Stomach (tissue), 9 donors: Measurements from ENCODE around the gene ETV1. TPM values are rescaled to one million over a fixed set of nuclear protein-coding genes. Genes with fewer than 3 reads are reported as not detected.

Experiments
- DNase-seq, 2 donors: peaks; one replicate each; pipeline versions ENCODE4 v3.0.0 to v3.0.0-alpha.2; 2013 to 2019
- H3K27ac ChIP-seq, 5 donors: fragments of 200-600 bp in 4 of 5; sonication (generic) in 4 of 5; one replicate each; pipeline ENCODE4 v1.5.1; 2013 to 2019; ENCODE audit warnings: mild to moderate bottlenecking in 1 of 5, moderate library complexity in 1 of 5
- H3K27me3 ChIP-seq, 3 donors: fragments of 200-600 bp; sonication (generic); one replicate each; pipeline ENCODE4 v1.5.1; 2017 to 2019; ENCODE audit warnings: mixed run types in 1 of 3
- H3K36me3 ChIP-seq, 4 donors: fragments of 200-600 bp; sonication (generic); 1 replicate in 3 of 4; 2 replicates in 1 of 4; pipeline ENCODE4 v1.5.1; 2016 to 2019
- H3K4me1 ChIP-seq, 4 donors: fragments of 200-600 bp; sonication (generic); one replicate each; pipeline ENCODE4 v1.5.1; 2016 to 2019
- H3K4me3 ChIP-seq, 4 donors: fragments of 200-600 bp; sonication (generic) in 3 of 4; one replicate each; pipeline ENCODE4 v1.5.1; 2016 to 2019; ENCODE audit warnings: mild to moderate bottlenecking in 1 of 4
- H3K9me3 ChIP-seq, 4 donors: fragments of 200-600 bp; sonication (generic); one replicate each; pipeline ENCODE4 v1.5.1; 2016 to 2019
- EP300 ChIP-seq: sonication (generic); formaldehyde crosslinking; IDR thresholded peaks from one replicate; pipeline ENCODE4 v1.6.1; 2017; ENCODE audit warnings: antibody characterized with exemption
- POLR2A ChIP-seq, 4 donors: fragments of 450-650 bp; IDR thresholded peaks; one replicate each; pipeline ENCODE4 v1.6.1; 2016; ENCODE audit warnings: antibody characterized with exemption in 4 of 4, control low read depth in 2 of 4, mild to moderate bottlenecking in 1 of 4, moderate library complexity in 1 of 4
- POLR2AphosphoS5 ChIP-seq, 3 donors: sonication (generic); formaldehyde crosslinking; IDR thresholded peaks; one replicate each; pipeline ENCODE4 v1.6.1; 2016; ENCODE audit warnings: antibody characterized with exemption in 3 of 3
- WGBS, 5 donors: extraction: QIAGEN DNeasy Blood & Tissue Kit in 3 of 5; methylation state at CpG; one replicate each; pipeline versions ENCODE4 v1.1.5 to v1.1.7; 2013 to 2018; 5-methylcytosine and 5-hydroxymethylcytosine counted together
- intact Hi-C: fragments of 100-400 bp; cut with DNase I; formaldehyde crosslinking; loops from one replicate; pipeline ENCODE4 v1.15.1; 2023; ENCODE audit warnings: low total_unique reads
- polyA plus RNA-seq, 3 donors: library from polyadenylated mRNA; stranded (reverse); fragments of 200-250 nt; gene quantifications; one replicate each; pipeline ENCODE4 v1.2.3, GENCODE V29; 2013
- total RNA-seq, 5 donors: library from RNA; depleted of rRNA; stranded (reverse); fragments of >200 nt; gene quantifications; one replicate each; pipeline versions ENCODE4 v1.1.0 to v1.2.3, GENCODE V29; 2014 to 2016
- TF ChIP-seq, protein P1 (sequence below), 7 experiments: fragments of 450-650 bp in 4 of 7; fragments of 200-600 bp in 3 of 7; sonication (generic) in 3 of 7; IDR thresholded peaks; one replicate each; pipeline ENCODE4 v1.5.1; 2016 to 2019; ENCODE audit warnings: antibody characterized with exemption in 7 of 7, control low read depth in 2 of 7, mild to moderate bottlenecking in 1 of 7
- donor health status: healthy with polysubstance abuse.
- donor health status: Bipolar disorder and iron deficiency.
- donor health status: healthy.

ETV1 gene
- total and polyA plus RNA-seq, 8 donors: 0.29 to 17.6 (median 1.3) TPM

DNA sequence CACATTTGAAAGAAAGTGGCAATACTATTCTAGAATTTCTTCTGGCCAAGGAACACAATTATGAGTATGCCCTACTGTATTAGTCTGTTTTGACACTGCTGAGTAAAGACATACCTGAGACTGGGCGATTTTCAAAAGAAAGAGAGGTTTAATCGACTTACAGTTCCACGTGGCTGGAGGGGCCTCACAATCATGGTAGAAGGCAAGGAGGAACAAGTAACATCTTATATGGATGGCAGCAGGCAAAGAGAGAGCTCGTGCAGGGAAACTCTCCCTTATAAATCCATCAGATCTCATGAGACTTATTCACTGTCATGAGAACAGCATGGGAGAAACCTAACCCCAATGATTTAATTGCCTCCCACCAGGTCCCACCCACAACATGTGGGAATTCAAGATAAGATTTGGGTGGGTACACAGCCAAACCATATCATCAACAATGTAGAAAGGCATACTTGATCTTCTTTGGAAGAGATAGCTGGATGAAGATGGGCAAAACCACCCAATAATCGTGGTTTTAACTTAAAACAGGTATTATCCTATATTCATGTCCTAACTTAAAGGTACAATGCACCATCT, 113.9 kb downstream of the ETV1 start:
- H3K9me3 ChIP-seq: no peaks in the 10 kb centered on the region
- no peaks in the 10 kb centered on the region for H3K27me3 ChIP-seq
- intact Hi-C loops: no loop called here
- no peak for DNase-seq
- H3K4me3 ChIP-seq: no peak overlapping the region
- WGBS, 5 donors: 77 to 87% (median 85%) methylated on average over 5 of the region's 5 CpGs
- TF ChIP-seq, protein P1, sequence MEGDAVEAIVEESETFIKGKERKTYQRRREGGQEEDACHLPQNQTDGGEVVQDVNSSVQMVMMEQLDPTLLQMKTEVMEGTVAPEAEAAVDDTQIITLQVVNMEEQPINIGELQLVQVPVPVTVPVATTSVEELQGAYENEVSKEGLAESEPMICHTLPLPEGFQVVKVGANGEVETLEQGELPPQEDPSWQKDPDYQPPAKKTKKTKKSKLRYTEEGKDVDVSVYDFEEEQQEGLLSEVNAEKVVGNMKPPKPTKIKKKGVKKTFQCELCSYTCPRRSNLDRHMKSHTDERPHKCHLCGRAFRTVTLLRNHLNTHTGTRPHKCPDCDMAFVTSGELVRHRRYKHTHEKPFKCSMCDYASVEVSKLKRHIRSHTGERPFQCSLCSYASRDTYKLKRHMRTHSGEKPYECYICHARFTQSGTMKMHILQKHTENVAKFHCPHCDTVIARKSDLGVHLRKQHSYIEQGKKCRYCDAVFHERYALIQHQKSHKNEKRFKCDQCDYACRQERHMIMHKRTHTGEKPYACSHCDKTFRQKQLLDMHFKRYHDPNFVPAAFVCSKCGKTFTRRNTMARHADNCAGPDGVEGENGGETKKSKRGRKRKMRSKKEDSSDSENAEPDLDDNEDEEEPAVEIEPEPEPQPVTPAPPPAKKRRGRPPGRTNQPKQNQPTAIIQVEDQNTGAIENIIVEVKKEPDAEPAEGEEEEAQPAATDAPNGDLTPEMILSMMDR (IDR thresholded peaks at IDR 0.05): no peak
- no peaks in the 10 kb centered on the region for H3K4me1 ChIP-seq
- no peaks in the 10 kb centered on the region for H3K36me3 ChIP-seq
- no peak overlapping the region for H3K27ac ChIP-seq

DNA sequence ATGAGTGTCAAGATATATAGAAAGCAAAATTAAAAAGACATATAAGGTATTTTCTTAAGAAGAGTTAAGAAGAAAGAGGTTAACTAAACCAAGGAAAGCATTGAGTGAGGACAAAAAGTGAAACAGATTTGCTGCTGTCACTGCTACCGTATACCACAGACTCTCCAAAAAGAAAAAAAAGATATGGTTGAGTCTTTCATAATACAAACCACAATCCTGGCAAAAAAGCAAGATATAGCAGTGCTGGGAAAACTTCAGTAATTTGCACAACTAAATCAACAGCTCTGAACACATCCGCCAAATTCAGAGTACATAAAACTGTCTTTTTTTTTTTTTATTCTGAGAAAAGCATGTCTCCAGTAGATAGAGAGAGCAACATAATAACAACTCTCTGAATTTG, 114.7 kb downstream of the ETV1 start:
- 6 to 25% (median 14%) methylated on average over 2 of the region's 2 CpGs for WGBS, 5 donors
- H3K9me3 ChIP-seq: no peaks in the 10 kb centered on the region
- DNase-seq: no peak
- H3K4me1 ChIP-seq: no peaks in the 10 kb centered on the region
- no peak overlapping the region for H3K4me3 ChIP-seq
- H3K27me3 ChIP-seq: no peaks in the 10 kb centered on the region
- intact Hi-C loops: no loop called here
- no peaks in the 10 kb centered on the region for H3K36me3 ChIP-seq
- H3K27ac ChIP-seq: no peak overlapping the region
- TF ChIP-seq POLR2A (IDR thresholded peaks at IDR 0.05): no peak
- TF ChIP-seq, protein P1 (IDR thresholded peaks at IDR 0.05): no peak
- no peak for TF ChIP-seq EP300
- TF ChIP-seq POLR2AphosphoS5 (IDR thresholded peaks at IDR 0.05): no peak

DNA sequence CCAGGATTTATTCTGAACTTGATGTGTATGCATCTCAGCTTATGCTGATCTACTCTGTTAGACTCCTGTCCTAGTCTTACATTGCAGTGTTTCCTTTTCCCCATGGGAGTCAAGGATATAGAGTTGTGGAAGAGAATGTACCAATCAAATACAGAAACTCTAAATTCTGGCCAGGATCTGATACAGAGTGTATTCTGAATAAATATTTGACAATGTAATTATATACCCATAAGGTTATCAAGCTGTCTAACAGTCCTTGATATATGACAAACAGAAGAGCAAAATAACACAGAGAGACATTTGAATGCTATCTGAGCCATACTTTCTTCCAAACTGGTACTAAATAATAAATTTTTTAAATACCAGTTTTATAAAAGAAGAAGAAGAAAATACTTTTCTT, 116.8 kb downstream of the ETV1 start:
- no peaks in the 10 kb centered on the region for H3K36me3 ChIP-seq
- H3K4me1 ChIP-seq: no peaks in the 10 kb centered on the region
- H3K4me3 ChIP-seq: no peak overlapping the region
- no peak overlapping the region for H3K27ac ChIP-seq
- intact Hi-C loops: no loop called here
- no peaks in the 10 kb centered on the region for H3K27me3 ChIP-seq
- TF ChIP-seq, protein P1 (IDR thresholded peaks at IDR 0.05): no peak
- TF ChIP-seq EP300 (no peak), POLR2AphosphoS5 (IDR thresholded peaks at IDR 0.05) (no peak), POLR2A (IDR thresholded peaks at IDR 0.05) (no peak)
- no peak for DNase-seq
- H3K9me3 ChIP-seq: no peaks in the 10 kb centered on the region

DNA sequence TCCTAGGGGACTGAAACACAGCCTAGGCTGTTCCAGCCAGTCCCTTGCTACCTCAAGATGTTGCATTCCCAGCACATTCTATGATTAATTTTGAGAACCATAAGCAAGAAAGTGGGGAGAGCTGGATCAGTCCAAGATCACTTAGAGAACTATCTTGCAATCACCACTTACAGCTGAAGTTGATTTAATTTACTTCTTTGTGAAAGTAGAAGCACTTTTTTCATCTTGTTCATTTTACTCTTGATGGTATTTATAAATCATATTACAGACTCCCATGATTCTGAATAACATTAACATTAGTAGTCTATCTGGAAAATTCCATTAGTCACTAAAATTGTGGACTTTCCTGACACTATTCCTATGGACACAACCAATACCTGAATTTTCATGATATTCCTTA, 118.5 kb downstream of the ETV1 start:
- no peaks in the 10 kb centered on the region for H3K4me1 ChIP-seq
- no peaks in the 10 kb centered on the region for H3K9me3 ChIP-seq
- H3K36me3 ChIP-seq: no peaks in the 10 kb centered on the region
- TF ChIP-seq POLR2AphosphoS5 (IDR thresholded peaks at IDR 0.05) (no peak), EP300 (no peak), POLR2A (IDR thresholded peaks at IDR 0.05) (no peak)
- TF ChIP-seq, protein P1 (IDR thresholded peaks at IDR 0.05): no peak
- no peaks in the 10 kb centered on the region for H3K27me3 ChIP-seq
- intact Hi-C loops: no loop called here
- no peak overlapping the region for H3K4me3 ChIP-seq
- no peak for DNase-seq
- no peak overlapping the region for H3K27ac ChIP-seq
